Fibroblast of mammary gland (primary cell): ENCODE data around the gene MAPT.

Source experiments
- DNase-seq: peaks from one replicate; pipeline ENCODE4 v3.0.0-alpha.2; 2010; ENCODE audit warnings: low read depth
- H3K4me3 ChIP-seq: 2 replicates; pipeline ENCODE4 v1.5.1; 2011; ENCODE audit warnings: low read depth, mild to moderate bottlenecking, low read length, moderate library complexity; ENCODE audit not compliant: control insufficient read depth
- CTCF ChIP-seq: conservative IDR thresholded peaks from 2 replicates; pipeline ENCODE4 v1.5.1; 2011; ENCODE audit warnings: low read depth, low read length, inconsistent platforms; ENCODE audit not compliant: control insufficient read depth, insufficient read depth

Gene MAPT

GRCh38 chr17:45894022-45894784 lies at the start of gene MAPT:
Gene MAPT, plus strand, starts transcription at chr17:45894554. Its CDS starts 67,784 bp downstream, at chr17:45962338.
- peak; percentile 89 for DNase-seq
- H3K4me3 ChIP-seq: peak within 1 kb of the TSS; percentile 48
- peak; percentile 49 for TF ChIP-seq CTCF

GRCh38 chr17:45844695-45845375 lies 49.5 kb upstream of the MAPT start, which contains the start of gene SPPL2C:
Gene SPPL2C, plus strand, starts transcription at chr17:45844881. Its CDS starts 26 bp downstream, at chr17:45844907.
- TF ChIP-seq CTCF: no peak
- no peak for DNase-seq

GRCh38 chr17:45845376-45846185 lies 48.8 kb upstream of the MAPT start:
- no peak overlapping the region for H3K4me3 ChIP-seq
- TF ChIP-seq CTCF: no peak
- no peak for DNase-seq

More at GRCh38 chr17:45844695-45845375, 49.5 kb upstream of the MAPT start, which contains the start of gene SPPL2C:
- H3K4me3 ChIP-seq: no peak within 1 kb of the TSS

- no peak for TF ChIP-seq CTCF
- H3K4me3 ChIP-seq: no peak overlapping the region
- DNase-seq: no peak
Observed at GRCh38 chr17:45846223-45846622, 48.1 kb upstream of the MAPT start.

- no peak for TF ChIP-seq CTCF
- H3K4me3 ChIP-seq: no peak overlapping the region
- no peak for DNase-seq
Observed at GRCh38 chr17:45846646-45847045, 47.7 kb upstream of the MAPT start.

GRCh38 chr17:45847101-45847500 lies 47.3 kb upstream of the MAPT start:
- H3K4me3 ChIP-seq: no peak overlapping the region
- TF ChIP-seq CTCF: no peak
- no peak for DNase-seq
